GM18519 (cell line): ENCODE data around the gene RFESD.
"Not testable (repeated sequence)": the region's sequence is repeated elsewhere in the genome, so short reads cannot be mapped to it uniquely, and the experiment has no call there.

Experiments
- ATAC-seq: cut with Tn5 transposase; IDR thresholded peaks from one replicate; pipeline ENCODE4 v1.9.1; 2021; ENCODE audit warnings: mild to moderate bottlenecking, moderate library complexity; ENCODE audit not compliant: unreplicated experiment, low FRiP score

Gene RFESD

GRCh38 chr5:95706196-95706595 is 59.6 kb downstream of the RFESD start:
- not testable (repeated sequence) for ATAC-seq

GRCh38 chr5:95707055-95707454 is 60.5 kb downstream of the RFESD start:
- ATAC-seq: no peak
